Fibroblast of lung (primary cell): ENCODE results near the gene BCAS1. TPM values are rescaled to one million over a fixed set of nuclear protein-coding genes. Genes with fewer than 3 reads are reported as not detected.
A peak's percentile ranks its signal among the peaks of the same experiment; 100 is the strongest.

ENCODE experiments used
- DNase-seq, 2 donors: peaks; one replicate each; pipeline versions ENCODE4 v3.0.0 to v3.0.0-alpha.2; 2010; ENCODE audit warnings: low read depth in 2 of 2
- H2AFZ ChIP-seq: 2 replicates; pipeline ENCODE4 v1.5.1; 2012; ENCODE audit warnings: low read length, control low read depth, inconsistent platforms
- H3K27ac ChIP-seq: 2 replicates; pipeline ENCODE4 v1.5.1; 2011; ENCODE audit warnings: low read length, control low read depth; ENCODE audit not compliant: insufficient read depth
- H3K27me3 ChIP-seq: 2 replicates; pipeline ENCODE4 v1.5.1; 2011; ENCODE audit warnings: mild to moderate bottlenecking, low read length; ENCODE audit not compliant: control insufficient read depth, insufficient read depth
- H3K36me3 ChIP-seq: 2 replicates; pipeline ENCODE4 v1.5.1; 2011; ENCODE audit warnings: low read length; ENCODE audit not compliant: control insufficient read depth, insufficient read depth
- H3K4me1 ChIP-seq: 2 replicates; pipeline ENCODE4 v1.5.1; 2011; ENCODE audit warnings: low read length; ENCODE audit not compliant: control insufficient read depth, insufficient read depth; ENCODE audit errors: extremely low read depth
- H3K4me2 ChIP-seq: 2 replicates; pipeline ENCODE4 v1.5.1; 2011; ENCODE audit warnings: low read length, control low read depth; ENCODE audit not compliant: insufficient read depth; ENCODE audit errors: extremely low read depth
- H3K4me3 ChIP-seq, 4 experiments: fragments of 200-600 bp in 1 of 4; sonication (generic) in 1 of 4; replicated peaks in 1 of 4; 2 replicates each; pipeline ENCODE4 v1.5.1; 2011 to 2016; ENCODE audit warnings: low read length in 4 of 4, low read depth in 3 of 4, mild to moderate bottlenecking in 3 of 4, control low read depth in 2 of 4, inconsistent platforms in 1 of 4, mixed read lengths in 1 of 4; ENCODE audit not compliant: insufficient read depth in 1 of 4; ENCODE audit errors: control extremely low read depth in 1 of 4
- H3K79me2 ChIP-seq: 2 replicates; pipeline ENCODE4 v1.5.1; 2012; ENCODE audit warnings: mild to moderate bottlenecking, low read length, inconsistent platforms; ENCODE audit not compliant: control insufficient read depth, insufficient read depth
- H3K9ac ChIP-seq: 2 replicates; pipeline ENCODE4 v1.5.1; 2011; ENCODE audit warnings: mild to moderate bottlenecking, low read length, control low read depth; ENCODE audit not compliant: insufficient read depth
- H3K9me3 ChIP-seq: 2 replicates; pipeline ENCODE4 v1.5.1; 2012; ENCODE audit warnings: low read depth, low read length; ENCODE audit not compliant: control insufficient read depth, insufficient read depth
- H4K20me1 ChIP-seq: 2 replicates; pipeline ENCODE4 v1.5.1; 2011; ENCODE audit warnings: low read length; ENCODE audit not compliant: control insufficient read depth, insufficient read depth; ENCODE audit errors: extremely low read depth
- EZH2 ChIP-seq: IDR thresholded peaks from 2 replicates; pipeline ENCODE4 v1.5.1; 2012; ENCODE audit warnings: low read length, control low read depth, mild to moderate bottlenecking; ENCODE audit errors: missing control alignments
- polyA plus RNA-seq, 2 donors: library from polyadenylated mRNA; depleted of rRNA in 1 of 2; stranded (reverse) in 1 of 2; unstranded in 1 of 2; fragments of >200 nt; gene quantifications; 2 replicates each; pipeline ENCODE4 v1.2.1, GENCODE V29; 2011 to 2012; ENCODE audit warnings: missing spikeins in 1 of 2
- total RNA-seq: library from RNA; depleted of rRNA; stranded (reverse); fragments of >200 nt; gene quantifications from 2 replicates; pipeline ENCODE4 v1.2.1, GENCODE V29; 2014
- TF ChIP-seq, protein P1 (sequence below), 2 donors: IDR thresholded peaks in 1 of 2; conservative IDR thresholded peaks in 1 of 2; 1 replicate in 1 of 2; 2 replicates in 1 of 2; pipeline ENCODE4 v1.5.1; 2011 to 2012; ENCODE audit warnings: low read length in 2 of 2, control low read depth in 1 of 2, inconsistent platforms in 1 of 2, low read depth in 1 of 2, mild to moderate bottlenecking in 1 of 2

The BCAS1 gene
- total and polyA plus RNA-seq, 2 donors (not counting 1 experiment from before 2014, with no cell fraction given), result 0.17 TPM; not detected in 1

DNA sequence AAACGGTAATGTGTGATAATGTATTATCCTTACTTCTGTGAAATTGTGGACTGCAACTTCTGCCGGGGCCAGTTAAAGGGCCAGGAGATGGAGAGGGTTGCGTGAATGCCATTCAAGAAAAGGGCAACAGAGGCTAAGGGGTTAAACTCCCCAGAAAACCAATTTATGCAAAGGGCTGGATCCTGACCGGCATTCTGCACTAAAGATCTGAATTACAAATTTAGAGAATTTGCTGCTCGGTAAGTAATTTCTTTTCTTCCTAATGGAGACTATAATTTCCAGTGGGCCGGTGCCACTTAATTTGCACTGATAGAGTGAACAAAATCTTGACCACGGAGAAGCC, 130.1 kb downstream of the BCAS1 start:
- Histone ChIP-seq H3K36me3 (no peaks in the 10 kb centered on the region), H3K4me3 (no peak overlapping the region), H3K4me1 (peaks cover 9% of the 10 kb centered on the region), H3K79me2 (no peaks in the 10 kb centered on the region), H3K9ac (no peak overlapping the region), H3K27ac (peak overlapping the region; percentile 81), H2AFZ (peak overlapping the region; percentile 66), H3K9me3 (no peaks in the 10 kb centered on the region), H4K20me1 (no peaks in the 10 kb centered on the region), H3K27me3 (no peaks in the 10 kb centered on the region), H3K4me2 (peak overlapping the region; percentile 0)
- TF ChIP-seq, protein P1, sequence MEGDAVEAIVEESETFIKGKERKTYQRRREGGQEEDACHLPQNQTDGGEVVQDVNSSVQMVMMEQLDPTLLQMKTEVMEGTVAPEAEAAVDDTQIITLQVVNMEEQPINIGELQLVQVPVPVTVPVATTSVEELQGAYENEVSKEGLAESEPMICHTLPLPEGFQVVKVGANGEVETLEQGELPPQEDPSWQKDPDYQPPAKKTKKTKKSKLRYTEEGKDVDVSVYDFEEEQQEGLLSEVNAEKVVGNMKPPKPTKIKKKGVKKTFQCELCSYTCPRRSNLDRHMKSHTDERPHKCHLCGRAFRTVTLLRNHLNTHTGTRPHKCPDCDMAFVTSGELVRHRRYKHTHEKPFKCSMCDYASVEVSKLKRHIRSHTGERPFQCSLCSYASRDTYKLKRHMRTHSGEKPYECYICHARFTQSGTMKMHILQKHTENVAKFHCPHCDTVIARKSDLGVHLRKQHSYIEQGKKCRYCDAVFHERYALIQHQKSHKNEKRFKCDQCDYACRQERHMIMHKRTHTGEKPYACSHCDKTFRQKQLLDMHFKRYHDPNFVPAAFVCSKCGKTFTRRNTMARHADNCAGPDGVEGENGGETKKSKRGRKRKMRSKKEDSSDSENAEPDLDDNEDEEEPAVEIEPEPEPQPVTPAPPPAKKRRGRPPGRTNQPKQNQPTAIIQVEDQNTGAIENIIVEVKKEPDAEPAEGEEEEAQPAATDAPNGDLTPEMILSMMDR (conservative IDR thresholded peaks at IDR 0.05 in 1 of 2, IDR thresholded peaks at IDR 0.05 in 1 of 2; ENCODE audit: low read depth in 1 of 2, low read length in 2 of 2), result no peak
- TF ChIP-seq EZH2, result no peak
- no peak for DNase-seq

DNA sequence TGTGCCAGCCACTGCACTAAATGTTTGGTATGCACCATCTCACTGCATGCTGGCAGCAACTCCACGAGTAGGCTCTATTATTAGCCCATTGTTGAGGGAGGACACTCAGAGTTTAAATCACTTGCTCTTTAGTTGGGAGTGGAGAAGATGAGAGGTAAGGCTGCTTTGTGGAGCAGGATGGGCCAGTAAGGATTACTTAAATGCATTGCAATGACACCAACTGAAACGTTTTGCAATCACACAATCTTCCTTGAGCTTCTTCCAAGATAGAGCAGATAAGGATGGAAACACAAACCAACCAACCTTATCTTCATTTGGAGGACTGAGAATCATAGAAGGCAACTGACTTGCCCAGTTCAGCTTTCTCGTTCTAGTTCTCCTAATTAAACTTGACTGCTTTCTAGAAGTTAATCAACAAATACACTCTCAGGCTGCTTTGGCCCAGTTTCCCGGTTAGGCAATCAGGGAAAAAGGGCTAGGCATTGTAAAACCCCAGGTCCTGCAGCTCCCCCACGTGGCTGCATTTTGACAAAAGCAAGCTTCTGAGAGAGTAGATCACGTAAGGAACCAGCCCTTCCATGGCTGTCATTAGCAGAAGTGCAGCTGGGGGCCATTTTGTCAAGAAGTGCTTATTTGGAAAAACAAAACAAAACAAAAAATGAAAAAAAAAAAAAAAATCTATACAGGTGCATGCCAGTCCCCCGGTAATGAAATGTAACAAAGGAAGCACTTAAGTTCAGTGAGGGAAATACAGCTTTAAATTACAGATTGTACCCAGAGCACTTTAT, 130.6 kb downstream of the BCAS1 start:
- no peaks in the 10 kb centered on the region for H4K20me1 ChIP-seq
- no peak overlapping the region for H3K9ac ChIP-seq
- H3K27ac ChIP-seq, result peak overlapping the region; percentile 81
- no peaks in the 10 kb centered on the region for H3K27me3 ChIP-seq
- H3K9me3 ChIP-seq, result no peaks in the 10 kb centered on the region
- H2AFZ ChIP-seq, result peak overlapping the region; percentile 66
- no peak overlapping the region for H3K4me3 ChIP-seq
- H3K79me2 ChIP-seq, result no peaks in the 10 kb centered on the region
- H3K4me2 ChIP-seq, result peak overlapping the region; percentile 11
- TF ChIP-seq EZH2, result no peak
- TF ChIP-seq, protein P1 (conservative IDR thresholded peaks at IDR 0.05 in 1 of 2, IDR thresholded peaks at IDR 0.05 in 1 of 2; ENCODE audit: low read depth in 1 of 2, low read length in 2 of 2), result peak; percentile 74 to 78
- DNase-seq, result peak; percentile 91 to 96
- peaks cover 12% of the 10 kb centered on the region for H3K4me1 ChIP-seq
- no peaks in the 10 kb centered on the region for H3K36me3 ChIP-seq

DNA sequence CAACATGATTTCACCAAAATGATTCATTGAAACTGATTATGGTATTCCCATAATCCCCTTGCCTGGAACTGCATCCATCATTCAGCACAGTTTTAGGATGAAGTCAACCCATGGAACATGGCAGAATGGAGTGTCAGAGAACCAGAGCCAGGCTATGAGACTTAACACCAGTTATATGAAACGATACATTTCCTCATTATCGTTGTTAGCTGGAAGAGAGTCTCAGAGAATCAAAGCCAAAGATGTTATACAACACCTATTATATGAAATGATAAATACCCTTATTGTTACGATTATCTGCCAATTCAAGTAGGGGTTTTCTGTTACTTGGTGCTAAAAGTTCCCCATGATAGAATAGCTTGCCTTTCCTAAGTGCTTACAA, 131.2 kb downstream of the BCAS1 start:
- H3K27ac ChIP-seq, result peak overlapping the region; percentile 81
- no peak overlapping the region for H3K4me2 ChIP-seq
- no peak overlapping the region for H2AFZ ChIP-seq

More for the DNA sequence above, 131.2 kb downstream of the BCAS1 start:
- Histone ChIP-seq H4K20me1 (no peaks in the 10 kb centered on the region), H3K4me1 (peaks cover 12% of the 10 kb centered on the region), H3K79me2 (no peaks in the 10 kb centered on the region), H3K4me3 (no peak overlapping the region), H3K27me3 (no peaks in the 10 kb centered on the region), H3K36me3 (no peaks in the 10 kb centered on the region), H3K9ac (no peak overlapping the region), H3K9me3 (no peaks in the 10 kb centered on the region)
- no peak for DNase-seq
- no peak for TF ChIP-seq EZH2
- TF ChIP-seq, protein P1 (conservative IDR thresholded peaks at IDR 0.05 in 1 of 2, IDR thresholded peaks at IDR 0.05 in 1 of 2; ENCODE audit: low read depth in 1 of 2, low read length in 2 of 2), result no peak
